A549 treated with AZD9567 at 1 μM for 4 hours (cell line): Measurements from ENCODE around the gene HSPB9. TPM values are rescaled to one million over a fixed set of nuclear protein-coding genes. Genes with fewer than 3 reads are reported as not detected.

Experiments used
- total RNA-seq: library from RNA; stranded (reverse); fragments of 200-300 nt; extraction: Qiagen RNA extraction; gene quantifications from 5 replicates; pipeline ENCODE4 v1.2.3, GENCODE V29; 2022; ENCODE audit not compliant: insufficient read depth

Gene HSPB9, protein sequence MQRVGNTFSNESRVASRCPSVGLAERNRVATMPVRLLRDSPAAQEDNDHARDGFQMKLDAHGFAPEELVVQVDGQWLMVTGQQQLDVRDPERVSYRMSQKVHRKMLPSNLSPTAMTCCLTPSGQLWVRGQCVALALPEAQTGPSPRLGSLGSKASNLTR
- not detected in 5 replicates for total RNA-seq

DNA sequence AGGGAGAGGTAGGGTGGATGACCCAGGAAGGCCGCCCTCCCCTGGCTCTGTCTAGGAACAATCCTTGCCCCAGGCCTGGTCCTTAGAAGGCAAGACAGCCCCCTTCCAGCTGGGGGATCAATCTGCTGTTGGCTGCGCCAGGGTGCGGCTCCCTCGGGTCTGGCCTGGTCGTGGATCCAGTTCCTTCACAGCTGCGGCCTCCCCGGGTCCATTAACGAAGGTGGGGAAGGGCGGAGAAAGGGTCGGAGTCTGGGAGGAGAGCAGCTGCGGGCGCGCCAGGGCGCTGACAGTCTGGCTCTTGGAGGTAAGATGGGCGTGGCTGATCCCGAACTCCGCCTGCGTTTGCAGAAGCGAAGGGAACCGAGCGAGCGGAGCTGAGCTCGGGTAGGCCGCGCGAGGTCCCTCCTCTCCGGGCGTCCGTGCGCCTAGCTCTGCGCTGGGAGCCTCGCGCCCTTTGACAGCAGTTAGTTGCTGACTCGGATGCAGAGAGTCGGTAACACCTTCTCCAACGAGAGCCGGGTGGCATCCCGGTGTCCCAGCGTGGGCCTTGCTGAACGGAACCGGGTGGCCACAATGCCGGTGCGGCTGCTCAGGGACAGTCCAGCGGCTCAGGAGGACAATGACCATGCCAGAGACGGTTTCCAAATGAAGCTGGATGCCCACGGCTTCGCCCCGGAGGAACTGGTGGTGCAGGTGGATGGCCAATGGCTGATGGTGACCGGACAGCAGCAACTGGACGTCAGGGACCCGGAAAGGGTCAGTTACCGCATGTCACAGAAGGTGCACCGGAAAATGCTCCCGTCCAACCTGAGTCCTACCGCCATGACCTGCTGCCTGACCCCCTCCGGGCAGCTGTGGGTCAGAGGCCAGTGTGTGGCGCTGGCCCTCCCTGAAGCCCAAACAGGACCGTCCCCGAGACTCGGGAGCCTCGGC, at the start of gene HSPB9:
Gene HSPB9, plus strand, starts transcription at position 434 of the 933 bp plus-strand sequence. Its CDS starts 47 bp downstream, at position 481.

DNA sequence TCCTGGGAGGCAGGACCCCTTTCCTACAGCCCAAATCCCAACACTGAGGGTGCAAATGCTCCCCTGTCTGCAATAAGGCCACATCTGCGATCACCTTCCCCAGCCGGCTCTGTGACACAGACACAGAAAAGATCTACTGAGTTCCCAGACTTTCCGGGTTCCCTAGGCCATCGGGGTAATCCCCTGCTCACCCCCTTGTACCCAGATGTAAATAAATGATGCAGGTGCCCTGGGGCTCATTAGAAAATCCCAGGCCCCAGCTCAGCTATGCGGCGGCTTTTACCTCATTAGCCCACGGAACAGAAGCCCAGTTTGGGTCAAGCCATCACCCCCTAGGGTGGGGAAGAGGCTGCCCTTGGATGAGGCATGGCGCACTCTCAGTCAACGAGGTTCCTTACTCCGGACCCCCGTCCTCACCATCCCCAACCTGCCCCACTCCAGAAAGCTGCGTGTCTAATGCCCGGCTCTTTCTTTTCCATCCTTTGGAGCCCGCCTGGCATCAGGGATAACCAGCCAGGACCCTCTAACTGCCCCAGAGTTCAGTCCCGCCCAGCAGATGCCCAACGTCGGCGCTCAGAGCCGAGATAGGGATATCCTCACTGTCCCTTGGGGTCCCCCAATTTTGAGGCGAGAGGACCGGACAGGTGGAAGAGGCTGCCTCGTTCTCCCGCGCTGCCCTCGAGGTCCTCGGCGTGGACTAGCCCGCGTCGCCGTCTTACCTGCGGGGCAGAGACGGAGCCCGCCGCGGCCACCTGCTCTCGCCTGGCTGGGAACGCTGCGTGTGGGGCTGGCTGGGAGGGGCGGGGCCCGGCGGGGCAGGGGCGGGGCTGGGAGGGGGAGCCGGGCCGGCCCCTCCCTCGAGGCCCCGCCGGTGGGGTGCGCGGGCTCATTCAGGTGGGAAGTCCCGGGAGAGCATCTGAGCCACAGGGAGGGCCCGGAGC, 24.6 kb upstream of the HSPB9 start, which contains the start of gene ZNF385C:
Gene ZNF385C, minus strand, starts transcription at position 783 of the 941 bp plus-strand sequence. CDS start 35,417 bp downstream, outside the sequence.

GRCh38 chr17:42112552-42113176, 9.9 kb upstream of the HSPB9 start, which contains the start of gene DHX58:
Gene DHX58, minus strand, starts transcription at chr17:42112714. Its CDS starts 822 bp downstream, at chr17:42111892.

GRCh38 chr17:42120770-42121769, 1.5 kb upstream of the HSPB9 start, which contains the start of gene KAT2A:
Gene KAT2A, minus strand, starts transcription at chr17:42121367. Its CDS starts 63 bp downstream, at chr17:42121304.

Other genes starting within 250 kb of the HSPB9 start
- gene ACLY, start 203.9 kb upstream of the HSPB9 start, total RNA-seq: 243 to 288 TPM (median 264 TPM) in 5 replicates
- gene ODAD4, start 192.2 kb upstream of the HSPB9 start, total RNA-seq: 0.99 to 2.7 TPM (median 1.3 TPM) in 5 replicates
- 67.3 to 81.4 TPM (median 70.7 TPM) in 5 replicates for gene CNP, start 156.0 kb upstream of the HSPB9 start, total RNA-seq
- 105 to 127 TPM (median 106 TPM) in 5 replicates for gene DNAJC7, start 105.4 kb upstream of the HSPB9 start, total RNA-seq
- 33.6 to 48.8 TPM (median 46.7 TPM) in 5 replicates for gene NKIRAS2, start 102.7 kb upstream of the HSPB9 start, total RNA-seq
- gene C17orf113, start 72.2 kb upstream of the HSPB9 start, total RNA-seq: 0.48 to 0.79 TPM (median 0.51 TPM) in 5 replicates
- gene ZNF385C, start 24.3 kb upstream of the HSPB9 start, total RNA-seq: 0.13 to 0.26 TPM (median 0.20 TPM) in 4 of 5 replicates, not detected in the other
- gene DHX58, start 10.1 kb upstream of the HSPB9 start, total RNA-seq: 0.30 to 0.42 TPM (median 0.38 TPM) in 4 of 5 replicates, not detected in the other
- 28.0 to 49.2 TPM (median 46.5 TPM) in 5 replicates for gene KAT2A, start 1.4 kb upstream of the HSPB9 start, total RNA-seq
- 260 to 269 TPM (median 267 TPM) in 5 replicates for gene RAB5C, start 32.2 kb downstream of the HSPB9 start, total RNA-seq
- 0.26 to 0.38 TPM (median 0.29 TPM) in 4 of 5 replicates, not detected in the other for gene KCNH4, start 58.3 kb downstream of the HSPB9 start, total RNA-seq
- 0.16 to 0.25 TPM (median 0.22 TPM) in 3 of 5 replicates, not detected in the others for gene HCRT, start 62.6 kb downstream of the HSPB9 start, total RNA-seq
- 10.5 to 19.2 TPM (median 18.5 TPM) in 5 replicates for gene GHDC, start 71.7 kb downstream of the HSPB9 start, total RNA-seq
- 23.9 to 29.1 TPM (median 27.2 TPM) in 5 replicates for gene STAT5B, start 153.6 kb downstream of the HSPB9 start, total RNA-seq
- 4.8 to 6.0 TPM (median 5.7 TPM) in 5 replicates for gene STAT5A, start 165.7 kb downstream of the HSPB9 start, total RNA-seq